Neural progenitor cell (in vitro differentiated cells): ENCODE data around the gene MAPK4. TPM values are rescaled to one million over a fixed set of nuclear protein-coding genes. Genes with fewer than 3 reads are reported as not detected.
A peak's percentile ranks its signal among the peaks of the same experiment; 100 is the strongest.

ENCODE experiments used
- DNase-seq: peaks from one replicate; pipeline ENCODE4 v3.0.0-alpha.2; 2016; ENCODE audit warnings: low spot score
- H2AFZ ChIP-seq: fragments of 200-600 bp; sonication (generic); replicated peaks from 2 replicates; pipeline ENCODE4 v1.6.1; 2016; ENCODE audit warnings: antibody characterized with exemption
- H3F3A ChIP-seq: fragments of 200-600 bp; sonication (generic); 2 replicates; pipeline ENCODE4 v1.6.1; 2016; ENCODE audit warnings: antibody characterized with exemption, low read depth
- H3K27ac ChIP-seq: fragments of 200-600 bp; sonication (generic); 2 replicates; pipeline ENCODE4 v1.5.1; 2016; ENCODE audit warnings: mild to moderate bottlenecking
- H3K27me3 ChIP-seq: fragments of 200-600 bp; sonication (generic); 2 replicates; pipeline ENCODE4 v1.6.1; 2016; ENCODE audit warnings: mild to moderate bottlenecking, moderate library complexity
- H3K36me3 ChIP-seq: fragments of 200-600 bp; sonication (generic); 2 replicates; pipeline ENCODE4 v1.5.1; 2016
- H3K4me1 ChIP-seq: fragments of 200-600 bp; sonication (generic); 2 replicates; pipeline ENCODE4 v1.6.1; 2016; ENCODE audit warnings: mixed run types
- H3K4me2 ChIP-seq: fragments of 200-600 bp; sonication (generic); 2 replicates; pipeline ENCODE4 v1.6.1; 2016
- H3K4me3 ChIP-seq: fragments of 200-600 bp; sonication (generic); 2 replicates; pipeline ENCODE4 v1.5.1; 2016
- H3K79me2 ChIP-seq: fragments of 200-600 bp; sonication (generic); 2 replicates; pipeline ENCODE4 v1.6.1; 2016; ENCODE audit warnings: low read depth
- H3K9ac ChIP-seq: fragments of 200-600 bp; sonication (generic); 2 replicates; pipeline ENCODE4 v1.6.1; 2016
- H3K9me3 ChIP-seq: fragments of 200-600 bp; sonication (generic); 2 replicates; pipeline ENCODE4 v1.5.1; 2016; ENCODE audit warnings: low read depth
- H4K20me1 ChIP-seq: fragments of 200-600 bp; sonication (generic); 2 replicates; pipeline ENCODE4 v1.6.1; 2016; ENCODE audit warnings: low read depth
- H3K27ac Mint-ChIP-seq: 3 replicates; pipeline ENCODE4 v1.8.0; 2021; ENCODE audit warnings: mixed read lengths
- H3K27me3 Mint-ChIP-seq: 2 replicates; pipeline ENCODE4 v1.8.0; 2022; ENCODE audit warnings: low read depth, mild to moderate bottlenecking, inconsistent platforms, moderate library complexity, mixed read lengths; ENCODE audit not compliant: insufficient read depth
- H3K36me3 Mint-ChIP-seq: 3 replicates; pipeline ENCODE4 v1.8.0; 2021; ENCODE audit warnings: mixed read lengths
- H3K4me1 Mint-ChIP-seq: 3 replicates; pipeline ENCODE4 v1.8.0; 2021; ENCODE audit warnings: mixed read lengths
- H3K4me3 Mint-ChIP-seq: 3 replicates; pipeline ENCODE4 v1.8.0; 2021; ENCODE audit warnings: mild to moderate bottlenecking, moderate library complexity, mixed read lengths
- H3K9me3 Mint-ChIP-seq: 3 replicates; pipeline ENCODE4 v1.8.0; 2020; ENCODE audit warnings: mixed read lengths
- CTCF ChIP-seq: fragments of 200-600 bp; sonication (generic); IDR thresholded peaks from 2 replicates; pipeline ENCODE4 v1.5.1; 2017; ENCODE audit warnings: antibody characterized with exemption, mild to moderate bottlenecking
- EZH2 ChIP-seq: fragments of 200-600 bp; sonication (generic); IDR thresholded peaks from 2 replicates; pipeline ENCODE4 v1.6.1; 2017; ENCODE audit warnings: antibody characterized with exemption, mild to moderate bottlenecking, moderate library complexity
- EZH2phosphoT487 ChIP-seq: fragments of 200-600 bp; sonication (generic); IDR thresholded peaks from 2 replicates; pipeline ENCODE4 v1.6.1; 2017; ENCODE audit warnings: antibody characterized with exemption
- total RNA-seq: library from RNA; depleted of rRNA; stranded (reverse); fragments of >200 nt; gene quantifications from 2 replicates; pipeline ENCODE4 v1.2.3, GENCODE V29; 2015; ENCODE audit warnings: low replicate concordance

Gene MAPK4
- total RNA-seq, 1 donor from 2014 or later, result 7.0 TPM

GRCh38 chr18:50562686-50563085, 2.8 kb downstream of the MAPK4 start:
- H3K27me3 Mint-ChIP-seq, result peaks cover 10% of the 10 kb centered on the region
- peaks cover under 1% of the 10 kb centered on the region for H3K9me3 Mint-ChIP-seq
- no peak overlapping the region for H3K4me3 Mint-ChIP-seq

GRCh38 chr18:50563376-50563775, 3.5 kb downstream of the MAPK4 start:
- Mint-ChIP-seq H3K27me3 (peaks cover 5% of the 10 kb centered on the region), H3K4me3 (no peak overlapping the region)
- no peak for DNase-seq

More at GRCh38 chr18:50562686-50563085, 2.8 kb downstream of the MAPK4 start:
- no peak overlapping the region for H3K27ac ChIP-seq
- no peaks in the 10 kb centered on the region for H3K36me3 ChIP-seq
- peaks cover 9% of the 10 kb centered on the region for H4K20me1 ChIP-seq
- peaks cover 17% of the 10 kb centered on the region for H3K4me1 Mint-ChIP-seq
- H3F3A ChIP-seq, result peaks cover 21% of the 10 kb centered on the region
- no peak overlapping the region for H3K27ac Mint-ChIP-seq
- peaks cover 6% of the 10 kb centered on the region for H3K4me1 ChIP-seq
- no peak overlapping the region for H3K4me3 ChIP-seq
- H2AFZ ChIP-seq, result no peak overlapping the region
- H3K79me2 ChIP-seq, result no peaks in the 10 kb centered on the region
- H3K36me3 Mint-ChIP-seq, result peaks cover 9% of the 10 kb centered on the region
- no peak overlapping the region for H3K9ac ChIP-seq
- H3K4me2 ChIP-seq, result no peak overlapping the region
- DNase-seq, result no peak
- no peak for TF ChIP-seq EZH2
- no peak for TF ChIP-seq CTCF
- no peak for TF ChIP-seq EZH2phosphoT487
- H3K27me3 ChIP-seq, result peaks cover 53% of the 10 kb centered on the region
- no peaks in the 10 kb centered on the region for H3K9me3 ChIP-seq

GRCh38 chr18:50569930-50570329, 10.0 kb downstream of the MAPK4 start:
- Histone ChIP-seq H3K27me3 (no peaks in the 10 kb centered on the region), H3K4me2 (peak overlapping the region; percentile 20), H3K27ac (no peak overlapping the region), H3K9me3 (no peaks in the 10 kb centered on the region), H3K36me3 (no peaks in the 10 kb centered on the region), H3K9ac (no peak overlapping the region), H3F3A (peaks cover 10% of the 10 kb centered on the region), H3K79me2 (no peaks in the 10 kb centered on the region), H3K4me1 (peaks cover 19% of the 10 kb centered on the region), H2AFZ (peak overlapping the region; percentile 80), H4K20me1 (no peaks in the 10 kb centered on the region), H3K4me3 (no peak overlapping the region)
- Mint-ChIP-seq H3K36me3 (peaks cover 16% of the 10 kb centered on the region), H3K4me3 (no peak overlapping the region), H3K27ac (no peak overlapping the region), H3K9me3 (peaks cover 18% of the 10 kb centered on the region), H3K27me3 (no peaks in the 10 kb centered on the region), H3K4me1 (peaks cover 17% of the 10 kb centered on the region)
- DNase-seq, result peak; percentile 41
- TF ChIP-seq EZH2, result no peak
- no peak for TF ChIP-seq CTCF
- no peak for TF ChIP-seq EZH2phosphoT487

More at GRCh38 chr18:50563376-50563775, 3.5 kb downstream of the MAPK4 start:
- no peak overlapping the region for H3K4me2 ChIP-seq
- H3K27ac ChIP-seq, result no peak overlapping the region
- H3K36me3 ChIP-seq, result no peaks in the 10 kb centered on the region
- H3K4me3 ChIP-seq, result no peak overlapping the region
- peaks cover 6% of the 10 kb centered on the region for H3K4me1 ChIP-seq
- Mint-ChIP-seq H3K4me1 (peaks cover 13% of the 10 kb centered on the region), H3K36me3 (peaks cover 9% of the 10 kb centered on the region), H3K9me3 (peaks cover 4% of the 10 kb centered on the region), H3K27ac (no peak overlapping the region)
- H3K9ac ChIP-seq, result no peak overlapping the region
- H3F3A ChIP-seq, result peaks cover 17% of the 10 kb centered on the region
- H3K27me3 ChIP-seq, result peaks cover 46% of the 10 kb centered on the region
- H3K79me2 ChIP-seq, result no peaks in the 10 kb centered on the region
- H4K20me1 ChIP-seq, result peaks cover 9% of the 10 kb centered on the region
- TF ChIP-seq CTCF, result no peak
- TF ChIP-seq EZH2phosphoT487, result no peak
- no peaks in the 10 kb centered on the region for H3K9me3 ChIP-seq
- H2AFZ ChIP-seq, result no peak overlapping the region
